ENCODE data around the gene FAM13A.

- no peak for TF ChIP-seq POLR2AphosphoS5 (IDR thresholded peaks at IDR 0.05; ENCODE audit: low read depth, low read length)
- no peak for TF ChIP-seq POLR2A (IDR thresholded peaks at IDR 0.05; ENCODE audit: low read depth, low read length)
- TF ChIP-seq SPI1 (IDR thresholded peaks at IDR 0.05; ENCODE audit: low read depth, low read length), result no peak
These were observed 262.0 kb downstream of the FAM13A start for GRCh38 chr4:88794952-88795351.

Measured in GM12891 (cell line).